KOPT-K1 (cell line): ENCODE data around the gene SBNO2.
A peak's percentile ranks its signal among the peaks of the same experiment; 100 is the strongest.

Experiments used
- H3K27ac ChIP-seq: fragments of 200-600 bp; sonication (generic); 2 replicates; pipeline ENCODE4 v1.5.1; 2016; ENCODE audit warnings: antibody characterized with exemption, mild to moderate bottlenecking, low read depth, low read length; ENCODE audit not compliant: poor library complexity, severe bottlenecking
- H3K36me3 ChIP-seq: fragments of 200-600 bp; sonication (generic); 2 replicates; pipeline ENCODE4 v1.5.1; 2017; ENCODE audit warnings: antibody characterized with exemption, mild to moderate bottlenecking, low read length, moderate library complexity; ENCODE audit not compliant: insufficient read depth
- H3K9me3 ChIP-seq: fragments of 200-600 bp; sonication (generic); 2 replicates; pipeline ENCODE4 v1.5.1; 2017; ENCODE audit warnings: antibody characterized with exemption, low read length, mild to moderate bottlenecking; ENCODE audit not compliant: insufficient read depth, poor library complexity, severe bottlenecking

SBNO2 gene

DNA sequence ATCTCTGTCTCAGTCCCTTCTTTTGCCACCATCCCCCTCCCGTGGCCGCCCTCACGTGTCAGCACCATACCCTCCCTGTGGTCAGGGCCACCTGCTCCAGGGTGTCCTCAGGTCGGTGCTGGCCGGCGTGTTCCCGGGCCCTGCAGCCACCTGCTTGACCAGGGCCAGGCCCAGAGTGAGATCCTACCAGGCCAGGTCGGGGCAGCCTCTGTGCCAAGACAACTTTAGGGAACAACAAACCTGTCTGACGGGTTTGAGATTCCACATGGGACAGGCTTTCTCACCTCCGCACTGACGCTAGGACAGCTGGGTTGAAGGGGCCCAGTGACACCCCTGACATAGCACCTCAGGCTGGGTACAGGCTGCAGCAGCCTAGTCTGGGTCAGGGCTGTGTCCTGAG lies 7.5 kb upstream of the SBNO2 start:
- no peaks in the 10 kb centered on the region for H3K9me3 ChIP-seq
- no peak overlapping the region for H3K27ac ChIP-seq
- H3K36me3 ChIP-seq = no peaks in the 10 kb centered on the region

DNA sequence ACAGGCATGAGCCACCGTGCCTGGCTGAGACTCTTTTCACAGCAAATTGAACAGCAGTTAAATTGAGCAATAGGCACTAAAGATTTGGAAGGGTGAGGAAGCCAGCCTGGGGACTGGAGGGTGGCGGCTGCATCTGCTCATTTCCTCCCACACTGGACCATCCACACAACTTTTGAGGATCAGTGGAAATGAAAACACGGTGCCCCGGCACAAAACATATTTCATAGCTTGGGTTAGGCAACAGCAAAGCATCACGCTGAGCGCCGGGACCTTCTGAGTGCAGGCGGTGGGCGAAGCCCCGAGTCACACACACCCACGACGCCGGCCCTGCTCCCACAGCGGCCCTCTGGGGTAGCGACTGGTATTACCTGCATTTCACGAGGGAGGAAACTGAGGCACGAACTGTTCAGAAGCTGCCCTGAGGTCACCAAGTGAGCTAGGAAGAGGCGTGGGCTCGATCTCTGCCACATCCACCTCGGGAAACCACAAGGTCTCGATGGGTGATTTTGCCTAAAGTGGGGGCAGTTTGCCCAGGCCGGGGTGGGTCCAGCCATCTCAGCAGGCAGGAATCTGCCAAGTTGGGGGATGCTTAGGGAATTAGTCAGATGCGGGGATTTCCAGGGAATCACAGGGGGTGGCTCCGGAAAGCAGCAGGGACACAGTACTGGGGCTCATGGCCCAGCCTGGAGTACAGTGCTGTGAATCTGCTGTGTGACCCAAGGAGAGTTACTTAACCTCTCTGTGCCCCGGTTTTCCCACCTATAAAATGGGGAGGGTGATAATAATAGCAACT lies 3.5 kb upstream of the SBNO2 start:
- H3K27ac ChIP-seq = no peak overlapping the region
- H3K36me3 ChIP-seq = no peaks in the 10 kb centered on the region
- H3K9me3 ChIP-seq = no peaks in the 10 kb centered on the region

DNA sequence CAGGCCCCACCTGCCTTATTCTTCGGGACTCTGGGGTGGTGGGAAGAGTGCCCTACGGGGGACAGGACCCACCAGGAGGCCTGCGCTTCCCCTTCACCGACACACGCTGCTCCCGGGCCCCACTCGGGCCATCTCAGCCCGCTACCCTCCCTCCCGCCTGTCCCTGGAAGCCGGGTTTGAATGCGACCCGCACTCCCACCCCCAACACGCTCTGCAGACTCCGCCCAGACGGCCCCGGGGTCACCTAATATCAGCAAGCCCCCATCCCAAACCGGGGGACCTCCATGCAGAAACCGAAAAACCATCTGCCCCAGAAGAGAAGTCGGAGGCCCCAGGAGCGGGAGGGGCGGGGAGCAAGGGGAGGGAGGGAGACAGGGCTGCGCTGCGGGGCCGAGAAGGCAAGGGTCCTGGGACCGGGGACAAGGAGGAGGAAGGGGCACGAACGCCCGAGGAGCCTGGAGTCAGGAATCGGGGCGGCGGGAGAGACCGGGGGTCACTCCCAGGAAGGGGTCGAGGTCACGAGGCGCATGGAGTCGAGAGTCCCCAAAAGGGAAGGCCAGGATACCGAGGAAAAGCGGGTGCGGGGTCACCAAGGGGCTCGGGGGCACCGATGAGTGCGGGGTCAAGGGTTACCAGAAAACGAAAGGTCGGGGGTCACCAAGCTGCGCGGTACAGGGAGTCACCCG lies 766 bp downstream of the SBNO2 start:
- H3K27ac ChIP-seq = peak overlapping the region; percentile 66

DNA sequence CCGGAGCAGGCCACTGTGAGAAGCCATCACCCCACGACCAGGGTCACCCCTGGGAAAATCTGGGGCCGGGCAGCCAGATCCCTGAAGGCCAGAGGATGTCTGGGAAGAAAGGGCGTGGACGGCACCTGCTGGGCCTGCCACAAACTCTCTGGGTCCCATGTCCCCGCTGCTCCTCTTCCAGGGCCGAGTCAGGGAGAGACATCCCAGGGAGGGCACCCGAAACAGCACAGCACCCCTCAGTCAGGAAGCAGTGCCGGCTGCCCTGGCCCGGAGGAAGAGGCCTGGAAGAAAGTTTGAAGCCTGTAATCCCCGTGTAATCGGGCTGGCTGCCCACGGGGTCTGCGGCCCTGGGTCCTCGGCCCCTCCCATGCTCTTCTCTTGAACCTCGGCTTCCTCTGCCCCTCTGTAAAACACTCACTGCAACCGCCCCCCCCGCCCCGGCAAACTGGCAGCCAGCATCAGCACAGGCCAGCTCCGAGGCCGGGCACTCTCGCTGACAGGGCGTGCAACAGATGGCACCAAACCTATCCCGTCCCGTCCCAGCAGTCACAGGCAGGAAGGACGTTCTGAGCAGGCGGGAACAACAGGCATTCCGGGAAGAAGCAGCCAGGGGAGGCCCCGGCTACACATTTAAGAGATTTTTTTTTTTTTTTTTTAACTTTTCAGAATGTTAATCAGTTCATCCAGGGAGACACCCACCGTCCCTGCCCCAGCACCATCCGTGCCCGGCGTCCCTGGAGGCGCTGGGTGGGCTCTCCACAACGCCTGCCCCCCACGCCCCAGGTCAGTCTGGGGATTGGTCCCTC lies 1.5 kb downstream of the SBNO2 start:
- no peaks in the 10 kb centered on the region for H3K36me3 ChIP-seq
- H3K27ac ChIP-seq = peak overlapping the region; percentile 66
- no peaks in the 10 kb centered on the region for H3K9me3 ChIP-seq

More for the DNA sequence above, 766 bp downstream of the SBNO2 start:
- no peaks in the 10 kb centered on the region for H3K36me3 ChIP-seq
- H3K9me3 ChIP-seq = no peaks in the 10 kb centered on the region

DNA sequence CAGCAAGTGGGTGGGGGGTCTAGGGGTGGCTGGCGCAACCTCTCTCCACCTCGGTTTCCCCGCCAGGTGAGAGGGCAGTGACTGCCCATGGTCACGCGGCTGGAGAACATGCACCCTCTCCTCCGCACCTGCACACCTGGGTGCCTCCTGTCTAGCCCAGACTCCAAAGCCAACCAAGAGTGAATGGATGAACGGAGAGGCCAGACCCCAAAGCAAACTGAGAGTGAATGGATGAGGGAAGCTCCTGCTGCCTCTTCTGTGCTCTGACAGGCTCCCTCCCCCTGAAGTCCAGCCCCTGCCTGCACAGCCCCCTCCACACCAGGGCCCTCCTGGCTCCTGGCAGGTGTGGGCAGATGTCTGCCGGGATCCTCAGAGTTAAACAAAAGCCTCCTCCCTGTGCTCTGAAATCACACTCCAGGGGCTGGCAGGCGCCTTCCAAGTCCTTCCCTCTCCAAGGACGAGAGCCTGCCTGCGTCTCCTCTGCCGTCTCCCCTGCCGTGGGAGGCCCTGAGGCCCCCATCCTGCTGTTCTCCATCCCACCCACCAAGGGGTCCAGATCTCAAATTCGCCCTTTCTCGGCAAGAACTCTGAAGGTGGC lies 2.2 kb downstream of the SBNO2 start:
- no peak overlapping the region for H3K27ac ChIP-seq
- H3K36me3 ChIP-seq = peaks cover 7% of the 10 kb centered on the region; the same call in 1 of the 2 replicates
- H3K9me3 ChIP-seq = no peaks in the 10 kb centered on the region

DNA sequence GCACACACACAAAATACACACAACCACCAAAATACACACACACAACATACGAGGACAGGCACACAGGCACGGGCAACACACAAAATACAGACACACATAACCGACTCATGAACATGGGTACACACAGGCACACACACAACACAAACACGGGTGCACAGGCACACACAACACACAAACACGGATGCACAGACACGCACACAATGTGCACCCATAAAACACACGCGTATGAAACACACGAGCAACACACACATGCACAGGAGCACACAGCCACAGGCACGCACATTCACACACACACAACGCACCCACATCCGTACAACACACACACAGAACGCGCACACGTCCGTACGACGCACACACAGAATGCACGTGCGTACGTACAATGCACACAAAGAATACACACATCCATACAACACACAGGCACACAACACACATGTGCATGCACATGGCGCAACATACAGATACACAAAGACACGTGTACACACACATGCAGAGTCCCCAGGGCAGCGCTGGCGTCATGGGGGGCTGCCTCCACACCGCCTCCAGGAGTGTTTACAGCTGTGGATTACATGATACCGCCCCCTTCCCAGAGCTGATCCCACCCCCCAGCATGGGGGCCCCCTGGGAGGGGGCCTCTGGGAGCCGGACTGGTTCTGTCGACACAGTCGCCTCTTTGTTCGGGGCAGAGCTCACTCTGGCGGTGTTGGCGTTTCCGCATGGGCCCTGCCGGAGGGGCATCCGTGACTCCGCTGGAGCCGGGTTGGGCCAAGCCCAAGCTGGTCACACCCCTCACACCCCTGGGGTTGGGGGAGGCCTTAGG lies 2.9 kb downstream of the SBNO2 start:
- Histone ChIP-seq H3K9me3 (no peaks in the 10 kb centered on the region), H3K27ac (no peak overlapping the region), H3K36me3 (peaks cover 10% of the 10 kb centered on the region; the same call in 1 of the 2 replicates)

DNA sequence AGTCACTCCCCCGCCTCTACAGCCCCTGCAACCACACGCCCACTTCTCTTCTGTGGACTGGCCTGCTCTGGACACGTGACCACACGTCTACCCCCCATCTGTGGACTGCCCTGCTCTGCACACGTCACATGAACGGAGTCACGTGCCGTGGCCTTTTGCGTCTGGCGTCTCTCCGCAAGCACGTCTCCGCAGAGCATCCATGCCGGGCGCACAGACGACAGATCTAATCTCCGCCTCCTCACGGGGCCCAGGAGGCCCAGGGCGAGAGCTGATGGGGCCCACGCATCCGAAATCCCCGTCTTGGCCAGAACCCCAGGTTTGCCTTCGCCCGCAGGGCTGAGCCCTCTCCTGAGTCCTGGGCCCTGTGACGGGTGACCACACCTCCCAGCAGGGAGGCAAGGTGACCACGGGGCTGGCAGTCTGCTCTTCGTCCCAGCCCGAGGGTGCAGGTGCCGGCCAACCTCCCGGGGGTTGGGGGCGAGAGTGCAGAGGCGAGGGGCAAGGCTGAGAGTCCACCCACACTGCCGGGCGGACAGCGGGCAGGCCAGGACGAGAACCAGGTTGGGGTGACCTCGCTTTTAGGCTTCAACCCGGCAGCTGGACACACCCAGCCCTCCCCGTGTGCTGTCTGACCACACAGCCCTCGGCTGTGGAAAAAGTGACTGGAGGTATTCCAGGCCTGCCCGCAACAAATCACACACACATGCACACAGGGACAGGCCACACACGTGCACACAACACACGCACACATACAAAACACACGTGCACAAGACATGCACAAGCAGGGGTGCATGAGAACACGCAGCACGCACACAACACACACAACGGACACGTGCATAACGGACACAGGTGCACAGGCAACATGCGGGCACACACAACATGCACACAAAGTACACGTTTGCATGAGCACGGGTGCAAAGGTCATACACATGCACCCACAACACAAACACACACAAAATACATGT lies 3.9 kb downstream of the SBNO2 start:
- H3K9me3 ChIP-seq = no peaks in the 10 kb centered on the region
- peaks cover 10% of the 10 kb centered on the region; the same call in 1 of the 2 replicates for H3K36me3 ChIP-seq
- H3K27ac ChIP-seq = no peak overlapping the region

DNA sequence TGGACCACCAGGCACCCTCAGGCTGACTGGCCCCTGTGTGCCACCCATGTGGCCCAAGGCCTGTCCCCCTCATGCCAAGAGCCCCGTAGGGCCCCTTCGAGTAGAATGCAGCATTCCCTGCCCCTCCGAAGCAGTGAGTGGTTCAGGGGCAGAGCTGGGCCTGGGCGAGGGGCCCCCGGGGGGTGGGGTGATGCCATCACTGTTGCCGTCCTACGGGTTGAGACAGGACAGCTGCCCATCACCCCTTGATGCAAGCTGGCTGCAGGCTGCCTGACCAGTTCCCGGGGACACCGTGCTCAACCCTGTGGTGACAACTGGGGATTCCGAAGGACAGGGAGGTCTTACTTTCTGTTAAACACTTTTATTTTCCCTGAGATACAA lies 4.7 kb downstream of the SBNO2 start:
- Histone ChIP-seq H3K9me3 (no peaks in the 10 kb centered on the region), H3K27ac (no peak overlapping the region), H3K36me3 (peaks cover 10% of the 10 kb centered on the region; the same call in 1 of the 2 replicates)

DNA sequence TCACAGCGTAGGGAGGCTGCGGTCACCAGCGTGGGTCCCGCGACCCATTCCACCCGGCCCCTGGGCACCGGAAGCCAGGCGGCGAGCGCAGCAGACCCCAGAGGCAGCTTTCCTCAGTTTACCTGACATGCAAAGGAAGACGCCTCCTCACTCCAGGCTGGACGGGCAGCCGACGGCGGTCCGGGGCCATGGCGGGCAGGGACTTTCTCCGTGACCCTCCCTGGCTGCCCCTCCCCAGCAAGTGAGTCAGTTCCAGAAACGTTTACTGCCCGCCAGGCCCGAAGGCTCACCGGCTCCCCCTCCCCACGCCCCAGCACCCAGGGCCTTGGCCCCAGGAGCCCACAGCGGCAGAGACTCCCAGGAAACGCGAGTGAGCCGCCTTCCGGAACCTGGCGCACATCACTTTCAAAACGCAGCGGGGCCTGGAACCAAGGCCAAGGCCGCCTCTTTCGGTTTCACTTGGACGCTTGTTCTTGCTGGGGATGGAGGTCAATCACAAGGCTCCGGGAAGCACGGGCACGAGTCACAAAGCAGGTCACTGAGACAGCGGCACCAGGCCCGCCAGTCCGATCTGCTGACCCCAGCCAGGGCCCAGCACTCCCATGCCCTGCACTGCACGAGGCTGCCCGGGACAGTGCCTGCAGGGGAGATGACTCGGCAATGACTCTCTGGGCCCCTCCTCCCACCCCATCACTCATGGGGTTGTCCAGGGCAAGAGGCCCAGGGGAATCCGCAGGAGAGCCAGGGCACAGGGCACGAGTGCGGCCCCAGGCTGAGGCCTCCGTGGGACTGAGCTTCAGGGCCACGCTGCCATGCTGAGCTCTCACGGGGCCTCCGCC lies 5.3 kb downstream of the SBNO2 start:
- peaks cover 10% of the 10 kb centered on the region; the same call in 1 of the 2 replicates for H3K36me3 ChIP-seq
- no peak overlapping the region for H3K27ac ChIP-seq
- no peaks in the 10 kb centered on the region for H3K9me3 ChIP-seq

DNA sequence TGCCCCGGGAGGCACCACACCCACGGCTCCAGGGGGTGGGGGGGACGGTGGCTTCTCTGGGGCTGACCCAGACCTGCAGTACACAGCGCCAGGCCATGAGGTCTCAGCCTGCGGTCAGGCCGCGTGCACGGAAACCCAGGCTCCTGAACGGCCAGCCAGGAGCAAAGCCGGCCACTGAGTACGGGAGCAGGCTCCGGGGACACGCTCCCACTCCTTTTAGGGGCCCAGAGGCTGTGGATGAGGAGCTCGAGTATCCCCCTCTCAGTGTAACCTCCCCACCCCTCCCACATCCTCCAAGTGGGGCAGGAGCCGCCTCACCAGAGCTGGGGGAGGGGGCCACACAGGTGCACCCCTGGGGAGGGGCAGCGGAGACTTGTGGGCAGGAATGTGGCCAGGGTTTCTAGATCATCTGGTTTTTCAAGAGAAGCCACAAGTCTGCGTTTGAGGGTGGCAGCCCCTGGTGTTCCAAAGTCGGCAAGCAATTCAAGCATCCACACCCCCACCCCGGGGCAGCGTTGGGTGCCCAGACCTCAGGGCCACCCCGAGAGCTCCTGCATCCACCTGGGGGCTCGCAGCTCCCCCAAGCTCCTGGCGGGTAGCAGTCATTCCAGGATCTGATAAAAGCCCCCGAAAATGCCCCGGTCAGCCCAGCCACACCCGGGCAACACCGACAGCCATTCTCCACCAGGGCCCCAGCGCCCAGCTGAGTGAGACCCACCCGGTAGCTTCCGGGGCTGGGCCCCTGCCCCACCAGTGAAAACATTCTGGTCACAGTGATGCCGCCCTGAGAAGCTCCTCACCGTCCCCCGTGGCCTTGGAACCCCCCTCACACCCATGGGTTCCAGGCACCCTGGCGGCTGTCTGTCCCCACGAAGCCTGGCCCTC lies 6.1 kb downstream of the SBNO2 start:
- Histone ChIP-seq H3K27ac (no peak overlapping the region), H3K36me3 (peaks cover 10% of the 10 kb centered on the region; the same call in 1 of the 2 replicates), H3K9me3 (no peaks in the 10 kb centered on the region)

DNA sequence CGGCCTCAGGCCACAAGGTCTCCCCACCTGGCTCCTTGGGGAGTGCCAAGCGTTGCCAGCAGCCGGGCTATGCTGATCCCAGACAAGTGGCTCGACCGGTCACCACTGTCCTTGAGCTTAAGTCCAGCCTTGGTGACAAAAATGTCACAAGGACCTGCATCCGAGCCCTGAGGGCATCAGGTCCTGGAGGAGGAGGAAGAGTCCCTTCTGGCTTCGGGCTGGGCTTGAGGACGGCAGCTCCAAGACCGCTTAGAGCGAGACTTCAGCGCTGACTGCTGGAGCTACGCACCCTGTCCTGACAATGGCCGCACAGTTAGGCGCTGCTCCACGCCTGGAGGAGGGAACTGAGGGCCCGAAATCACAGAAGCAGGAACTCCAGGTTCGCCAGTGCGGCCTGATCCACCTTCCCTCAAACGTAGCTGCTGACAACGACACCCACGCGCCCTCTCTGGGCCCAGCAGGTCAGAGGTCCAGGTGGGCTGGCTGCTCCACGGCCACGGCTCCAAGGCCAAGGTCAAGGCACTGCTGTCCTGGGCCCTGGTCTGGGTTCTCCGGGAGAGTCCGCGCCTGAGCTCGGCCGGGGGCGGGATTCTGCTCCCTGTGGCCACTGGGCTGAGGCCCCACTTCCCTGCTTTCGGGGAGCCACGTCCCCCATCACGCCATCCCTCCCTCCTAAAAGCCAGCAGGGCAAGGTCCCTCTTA lies 7.0 kb downstream of the SBNO2 start:
- Histone ChIP-seq H3K27ac (no peak overlapping the region), H3K36me3 (peaks cover 10% of the 10 kb centered on the region; the same call in 1 of the 2 replicates), H3K9me3 (no peaks in the 10 kb centered on the region)
